Cortex of kidney (tissue), 1 donor: ENCODE measurements around the gene TESK2.
"Not testable (repeated sequence)": the region's sequence is repeated elsewhere in the genome, so short reads cannot be mapped to it uniquely, and the experiment has no call there.

ENCODE experiments used
- DNase-seq: peaks from one replicate; lab custom pipeline; 2025; lab: John Stamatoyannopoulos, UW

The TESK2 gene

GRCh38 chr1:45510036-45510971 lies 19.3 kb upstream of the TESK2 start:
- no peak for DNase-seq

- DNase-seq, result no peak
These were observed 17.6 kb upstream of the TESK2 start for GRCh38 chr1:45508295-45509151.

GRCh38 chr1:45507893-45508292 lies 16.9 kb upstream of the TESK2 start:
- DNase-seq, result no peak

GRCh38 chr1:45507195-45507594 lies 16.2 kb upstream of the TESK2 start:
- DNase-seq, result no peak

GRCh38 chr1:45503462-45504360 lies 12.7 kb upstream of the TESK2 start:
- DNase-seq, result no peak

- no peak for DNase-seq
These were observed 10.5 kb upstream of the TESK2 start for GRCh38 chr1:45501505-45501859.

- no peak for DNase-seq
These were observed 8.4 kb upstream of the TESK2 start for GRCh38 chr1:45499415-45499769.

GRCh38 chr1:45498279-45498678 lies 7.3 kb upstream of the TESK2 start:
- DNase-seq, result no peak

GRCh38 chr1:45493116-45493697 lies 2.2 kb upstream of the TESK2 start:
- no peak for DNase-seq

- no peak for DNase-seq
These were observed 1.7 kb upstream of the TESK2 start for GRCh38 chr1:45492691-45493090.

- no peak for DNase-seq
These were observed 711 bp upstream of the TESK2 start for GRCh38 chr1:45491487-45492260.

- DNase-seq, result no peak
These were observed 790 bp downstream of the TESK2 start for GRCh38 chr1:45490121-45490625.

GRCh38 chr1:45489379-45489778 lies 1.6 kb downstream of the TESK2 start:
- DNase-seq, result not testable (repeated sequence)

GRCh38 chr1:45488666-45489377 lies 2.1 kb downstream of the TESK2 start:
- DNase-seq, result no peak

- DNase-seq, result no peak
These were observed 5.0 kb downstream of the TESK2 start for GRCh38 chr1:45485949-45486348.

- DNase-seq, result no peak
These were observed 11.8 kb downstream of the TESK2 start for GRCh38 chr1:45479039-45479748.

- no peak for DNase-seq
These were observed 12.7 kb downstream of the TESK2 start for GRCh38 chr1:45478121-45478814.

GRCh38 chr1:45477646-45478045 lies 13.3 kb downstream of the TESK2 start:
- DNase-seq, result no peak

GRCh38 chr1:45474194-45474593 lies 16.8 kb downstream of the TESK2 start:
- not testable (repeated sequence) for DNase-seq
